HCT116 (cell line): ENCODE results near the gene TBC1D1. TPM values are rescaled to one million over a fixed set of nuclear protein-coding genes. Genes with fewer than 3 reads are reported as not detected.

Experiments
- ATAC-seq: fragments of 200-7000 bp; cut with Tn5 transposase; 2 replicates; pipeline ENCODE4 v1.9.1; 2020; ENCODE audit warnings: mild to moderate bottlenecking, moderate library complexity
- BruUV-seq: library from RNA; stranded (reverse); fragments of 400-500 nt; replicated peaks from 2 replicates; lab custom pipeline; 2021; lab: Mats Ljungman, UMichigan
- CTCF ChIA-PET: fragments of 300-600 bp; sonication (Branson Sonifier 250); formaldehyde crosslinking; loops from one replicate; lab custom pipeline; 2021; ENCODE audit warnings: antibody characterized with exemption; lab: Charles Lee
- POLR2A ChIA-PET: fragments of 300-600, 350-600 bp; sonication (Branson Sonifier 250); formaldehyde crosslinking; loops from one replicate; lab custom pipeline; 2021; ENCODE audit warnings: antibody characterized with exemption; lab: Charles Lee
- RAD21 ChIA-PET, 2 experiments: fragments of 300-600 bp; sonication (Branson Sonifier 250); formaldehyde crosslinking; loops; one replicate each; lab custom pipeline; 2023; ENCODE audit warnings: low total read pairs in 2 of 2; ENCODE audit not compliant: uncharacterized antibody in 2 of 2, unreplicated experiment in 2 of 2, low non-redundant PET in 1 of 2; lab: Charles Lee
- DNase-seq: peaks from one replicate; pipeline ENCODE4 v3.0.0-alpha.2; 2010; ENCODE audit warnings: low read depth, low spot score
- H2AFZ ChIP-seq: fragments of 200-600 bp; shearing (Covaris generic), sonication (generic); 2 replicates; pipeline ENCODE4 v1.6.1; 2017; ENCODE audit warnings: low read depth, mixed run types, mixed read lengths, antibody characterized with exemption, low read length; ENCODE audit not compliant: poor library complexity, severe bottlenecking
- H3K27ac ChIP-seq: 2 replicates; pipeline ENCODE4 v1.5.1; 2012; ENCODE audit warnings: low read depth, low read length
- H3K27me3 ChIP-seq: fragments of 200-600 bp; sonication (generic); 2 replicates; pipeline ENCODE4 v1.6.1; 2016; ENCODE audit warnings: mixed run types, low read length, mixed read lengths; ENCODE audit not compliant: insufficient read depth
- H3K36me3 ChIP-seq, 2 experiments: fragments of 200-500 bp in 1 of 2; fragments of 200-600 bp in 1 of 2; sonication (Bioruptor generic) in 1 of 2; sonication (generic) in 1 of 2; 2 replicates each; pipeline versions ENCODE4 v1.5.1 to v1.6.1; 2014 to 2016; ENCODE audit warnings: low read length in 2 of 2, inconsistent platforms in 1 of 2, mixed read lengths in 1 of 2, mixed run types in 1 of 2; ENCODE audit not compliant: insufficient read depth in 2 of 2, control insufficient read depth in 1 of 2
- H3K4me1 ChIP-seq, 2 experiments: fragments of 200-600 bp in 1 of 2; sonication (generic) in 1 of 2; 2 replicates each; pipeline versions ENCODE4 v1.5.1 to v1.6.1; 2012 to 2017; ENCODE audit warnings: low read length in 2 of 2, inconsistent platforms in 1 of 2, mild to moderate bottlenecking in 1 of 2, mixed read lengths in 1 of 2, mixed run types in 1 of 2, moderate library complexity in 1 of 2; ENCODE audit not compliant: insufficient read depth in 2 of 2, control insufficient read depth in 1 of 2
- H3K4me2 ChIP-seq: fragments of 200-600 bp; sonication (generic); 2 replicates; pipeline ENCODE4 v1.6.1; 2017; ENCODE audit warnings: mixed run types, low read length, mixed read lengths
- H3K4me3 ChIP-seq, 2 experiments: fragments of 200-600 bp in 1 of 2; sonication (generic) in 1 of 2; replicated peaks in 1 of 2; 2 replicates each; pipeline ENCODE4 v1.5.1; 2011 to 2016; ENCODE audit warnings: low read length in 2 of 2, control low read depth in 1 of 2, low read depth in 1 of 2, mild to moderate bottlenecking in 1 of 2, mixed read lengths in 1 of 2, mixed run types in 1 of 2
- H3K79me2 ChIP-seq: fragments of 200-600 bp; sonication (generic); 2 replicates; pipeline ENCODE4 v1.6.1; 2017; ENCODE audit warnings: mild to moderate bottlenecking, mixed run types, low read length, moderate library complexity, mixed read lengths; ENCODE audit not compliant: insufficient read depth
- H3K9ac ChIP-seq: fragments of 200-600 bp; sonication (generic); 2 replicates; pipeline ENCODE4 v1.6.1; 2016; ENCODE audit warnings: low read length, mixed read lengths
- H3K9me2 ChIP-seq: fragments of 200-600 bp; sonication (generic), shearing (Covaris generic); 2 replicates; pipeline ENCODE4 v1.6.1; 2017; ENCODE audit warnings: mixed run types, mild to moderate bottlenecking, moderate library complexity; ENCODE audit not compliant: insufficient read depth
- H3K9me3 ChIP-seq, 2 experiments: fragments of 200-500 bp in 1 of 2; fragments of 200-600 bp in 1 of 2; sonication (Bioruptor generic) in 1 of 2; sonication (generic) in 1 of 2; 2 replicates each; pipeline ENCODE4 v1.6.1; 2014 to 2017; ENCODE audit warnings: low read length in 2 of 2, mixed read lengths in 2 of 2, inconsistent platforms in 1 of 2, low read depth in 1 of 2, mild to moderate bottlenecking in 1 of 2, mixed run types in 1 of 2, moderate library complexity in 1 of 2; ENCODE audit not compliant: control insufficient read depth in 1 of 2, insufficient read depth in 1 of 2
- H4K20me1 ChIP-seq: fragments of 200-600 bp; sonication (generic), shearing (Covaris generic); 2 replicates; pipeline ENCODE4 v1.6.1; 2017; ENCODE audit warnings: mixed run types, mild to moderate bottlenecking, moderate library complexity; ENCODE audit not compliant: insufficient read depth
- ATF3 ChIP-seq: IDR thresholded peaks from 2 replicates; pipeline ENCODE4 v1.6.1; 2012
- CBX3 ChIP-seq: IDR thresholded peaks from 2 replicates; pipeline ENCODE4 v1.6.1; 2012; ENCODE audit warnings: low read depth
- CTCF ChIP-seq, 3 experiments: fragments of 200-600 bp in 1 of 3; sonication (generic) in 1 of 3; IDR thresholded peaks in 2 of 3; conservative IDR thresholded peaks in 1 of 3; 2 replicates each; pipeline ENCODE4 v1.5.1; 2012 to 2017; ENCODE audit warnings: low read depth in 2 of 3, low read length in 2 of 3, antibody characterized with exemption in 1 of 3, borderline replicate concordance in 1 of 3, control low read depth in 1 of 3, mild to moderate bottlenecking in 1 of 3, mixed read lengths in 1 of 3, mixed run types in 1 of 3, moderate library complexity in 1 of 3; ENCODE audit not compliant: insufficient read depth in 1 of 3
- EZH2phosphoT487 ChIP-seq: fragments of 200-600 bp; IDR thresholded peaks from 2 replicates; pipeline ENCODE4 v1.6.1; 2018; ENCODE audit warnings: antibody characterized with exemption, borderline replicate concordance
- FOSL1 ChIP-seq: IDR thresholded peaks from 2 replicates; pipeline ENCODE4 v1.6.1; 2012; ENCODE audit warnings: low read depth
- JUND ChIP-seq: IDR thresholded peaks from 2 replicates; pipeline ENCODE4 v1.6.1; 2012
- POLR2A ChIP-seq: IDR thresholded peaks from 2 replicates; pipeline ENCODE4 v1.7.0; 2011; ENCODE audit warnings: borderline replicate concordance; ENCODE audit not compliant: insufficient read depth, insufficient read length; ENCODE audit errors: extremely low read depth
- POLR2AphosphoS5 ChIP-seq: IDR thresholded peaks from 2 replicates; pipeline ENCODE4 v1.6.1; 2011; ENCODE audit warnings: mild to moderate bottlenecking, low read depth, low read length, moderate library complexity
- RAD21 ChIP-seq: IDR thresholded peaks from 2 replicates; pipeline ENCODE4 v1.6.1; 2012; ENCODE audit warnings: low read depth, mild to moderate bottlenecking
- YY1 ChIP-seq: IDR thresholded peaks from 2 replicates; pipeline ENCODE4 v1.6.1; 2011; ENCODE audit warnings: low read length, low read depth, moderate library complexity, mild to moderate bottlenecking; ENCODE audit not compliant: insufficient replicate concordance; ENCODE audit errors: extremely low read depth
- ZNF274 ChIP-seq: fragments of 200-500 bp; sonication (Bioruptor generic); IDR thresholded peaks from 2 replicates; pipeline ENCODE4 v1.6.1; 2014; ENCODE audit warnings: mild to moderate bottlenecking, low read depth, low read length, inconsistent platforms
- intact Hi-C: fragments of 100-400 bp; cut with micrococcal nuclease; formaldehyde crosslinking; loops from 2 replicates; pipeline ENCODE4 v1.10.0; 2022
- total RNA-seq: library from RNA; stranded (reverse); gene quantifications from one replicate; pipeline ENCODE4 v1.2.1, GENCODE V29; 2021; ENCODE audit not compliant: unreplicated experiment

TBC1D1 gene
- total RNA-seq, 1 experiment from 2014 or later, result 82.7 TPM

GRCh38 chr4:38030023-38030422, 139.1 kb downstream of the TBC1D1 start (continued):
- TF ChIP-seq POLR2AphosphoS5 (no peak), ZNF274 (no peak), ATF3 (no peak), RAD21 (no peak), FOSL1 (no peak), CBX3 (no peak), POLR2A (no peak), EZH2phosphoT487 (no peak)

GRCh38 chr4:38034986-38035882, 144.3 kb downstream of the TBC1D1 start:
- ChIA-PET RAD21 (interaction anchor here (0.8 to 1.1 kb wide), 4 partner anchors 231 to 233 kb away, joined by 3 to 5 read pairs (median 3); no protein-coding TSS in a partner anchor), CTCF (interaction anchor here (0.8 to 1.7 kb wide), 7 partner anchors 227 to 600 kb away, joined by 3 to 18 read pairs (median 4); no protein-coding TSS in a partner anchor), POLR2A (no interaction called here)
- no peaks in the 10 kb centered on the region; a peak in 1 of 4 replicates for H3K36me3 ChIP-seq
- ATAC-seq (peak; percentile 65; the same call in 1 of the 2 replicates), DNase-seq (peak; percentile 44)
- no peak overlapping the region for H3K4me3 ChIP-seq
- H2AFZ ChIP-seq, result no peak overlapping the region
- H3K4me1 ChIP-seq, result no peaks in the 10 kb centered on the region
- no peaks in the 10 kb centered on the region for H3K79me2 ChIP-seq
- no TSS peak for BruUV-seq
- intact Hi-C loops, result loop anchor here (1.0 to 5.0 kb wide), 3 partner anchors 232 to 583 kb away; a partner anchor contains a TSS
- no peaks in the 10 kb centered on the region for H3K9me3 ChIP-seq
- H3K4me2 ChIP-seq, result no peak overlapping the region
- H3K27me3 ChIP-seq, result no peaks in the 10 kb centered on the region
- no peak overlapping the region for H3K9ac ChIP-seq
- H3K9me2 ChIP-seq, result no peaks in the 10 kb centered on the region
- no peaks in the 10 kb centered on the region; the same call in 1 of the 2 replicates for H4K20me1 ChIP-seq
- H3K27ac ChIP-seq, result no peak overlapping the region
- TF ChIP-seq RAD21 (peak; percentile 79), FOSL1 (no peak), YY1 (no peak), CTCF (IDR thresholded peaks at IDR 0.05 in 2 of 3, conservative IDR thresholded peaks at IDR 0.05 in 1 of 3; ENCODE audit: borderline replicate concordance in 1 of 3, insufficient read depth in 1 of 3, low read depth in 2 of 3, low read length in 2 of 3) (peak; percentile 56 to 74 (median 69); a peak in 5 of 6 replicates), JUND (no peak)
